IMR-90 (cell line): ENCODE measurements around the gene CDKN2D. TPM values are rescaled to one million over a fixed set of nuclear protein-coding genes. Genes with fewer than 3 reads are reported as not detected.

ENCODE experiments used
- ATAC-seq: fragments of 200-7000 bp; cut with Tn5 transposase; 2 replicates; pipeline ENCODE4 v1.9.1; 2020; ENCODE audit warnings: low read depth, mild to moderate bottlenecking, moderate library complexity
- BruUV-seq: library from RNA; stranded (reverse); fragments of 400-500 nt; replicated peaks from 2 replicates; lab custom pipeline; 2021; lab: Mats Ljungman, UMichigan
- CTCF ChIA-PET: fragments of 300-600 bp; formaldehyde crosslinking; extraction: SDS; loops from one replicate; lab custom pipeline; 2021; ENCODE audit warnings: antibody characterized with exemption; lab: Yijun Ruan, JAX
- POLR2A ChIA-PET: fragments of 300-600 bp; sonication (Branson Sonifier 250); formaldehyde crosslinking; loops from one replicate; lab custom pipeline; 2022; ENCODE audit warnings: antibody characterized with exemption; ENCODE audit not compliant: unreplicated experiment; lab: Charles Lee
- DNase-seq: peaks from one replicate; pipeline ENCODE4 v3.0.0; 2013
- H2AFZ ChIP-seq: replicated peaks from 2 replicates; pipeline ENCODE3; 2013; ENCODE audit warnings: low read length, mild to moderate bottlenecking; ENCODE audit not compliant: poor library complexity
- H2AK5ac ChIP-seq: 2 replicates; pipeline ENCODE4 v1.6.1; 2013; ENCODE audit warnings: low read depth, low read length, inconsistent platforms
- H2AK9ac ChIP-seq: replicated peaks from 2 replicates; pipeline ENCODE3; 2013; ENCODE audit warnings: mild to moderate bottlenecking, low read depth, low read length, moderate library complexity; ENCODE audit not compliant: poor library complexity
- H2BK120ac ChIP-seq: 2 replicates; pipeline ENCODE4 v1.6.1; 2013; ENCODE audit warnings: low read depth, low read length, inconsistent platforms
- H2BK15ac ChIP-seq: 3 replicates; pipeline ENCODE4 v1.6.1; 2013; ENCODE audit warnings: low read depth, low read length, inconsistent platforms
- H2BK20ac ChIP-seq: 2 replicates; pipeline ENCODE4 v1.6.1; 2013; ENCODE audit warnings: low read depth, mild to moderate bottlenecking, inconsistent platforms, low read length, moderate library complexity
- H2BK5ac ChIP-seq: 2 replicates; pipeline ENCODE4 v1.6.1; 2013; ENCODE audit warnings: mild to moderate bottlenecking, low read depth, low read length, inconsistent platforms; ENCODE audit not compliant: poor library complexity, severe bottlenecking
- H3K14ac ChIP-seq: replicated peaks from 2 replicates; pipeline ENCODE4 v1.6.1; 2013; ENCODE audit warnings: low read depth, low read length, inconsistent platforms
- H3K18ac ChIP-seq: 2 replicates; pipeline ENCODE4 v1.6.1; 2013; ENCODE audit warnings: low read depth, low read length, control low read depth
- H3K23ac ChIP-seq: 2 replicates; pipeline ENCODE4 v1.6.1; 2013; ENCODE audit warnings: low read depth, low read length, inconsistent platforms
- H3K27ac ChIP-seq: 2 replicates; pipeline ENCODE4 v1.5.1; 2013; ENCODE audit warnings: mild to moderate bottlenecking, control low read depth, low read length; ENCODE audit not compliant: insufficient read depth
- H3K27me3 ChIP-seq: 2 replicates; pipeline ENCODE4 v1.6.1; 2013; ENCODE audit warnings: low read length; ENCODE audit not compliant: control insufficient read depth, insufficient read depth
- H3K36me3 ChIP-seq: 2 replicates; pipeline ENCODE4 v1.6.1; 2013; ENCODE audit warnings: low read length, mixed read lengths; ENCODE audit not compliant: control insufficient read depth, insufficient read depth
- H3K4ac ChIP-seq: 2 replicates; pipeline ENCODE4 v1.6.1; 2013; ENCODE audit warnings: low read depth, low read length, inconsistent platforms
- H3K4me1 ChIP-seq: 2 replicates; pipeline ENCODE4 v1.6.1; 2013; ENCODE audit warnings: low read length, mixed read lengths; ENCODE audit not compliant: control insufficient read depth, insufficient read depth
- H3K4me2 ChIP-seq: 2 replicates; pipeline ENCODE4 v1.6.1; 2013; ENCODE audit warnings: low read depth, mild to moderate bottlenecking, control low read depth, low read length, moderate library complexity
- H3K4me3 ChIP-seq: 2 replicates; pipeline ENCODE4 v1.5.1; 2013; ENCODE audit warnings: low read depth, mild to moderate bottlenecking, control low read depth, low read length, moderate library complexity; ENCODE audit not compliant: insufficient read depth
- H3K56ac ChIP-seq: 2 replicates; pipeline ENCODE4 v1.6.1; 2013; ENCODE audit warnings: low read length, inconsistent platforms; ENCODE audit not compliant: insufficient read depth; ENCODE audit errors: extremely low read depth
- H3K79me1 ChIP-seq, 2 experiments: 2 replicates each; pipeline ENCODE4 v1.6.1; 2013; ENCODE audit warnings: low read length in 2 of 2, inconsistent platforms in 1 of 2, low read depth in 1 of 2
- H3K9ac ChIP-seq: 2 replicates; pipeline ENCODE4 v1.6.1; 2013; ENCODE audit warnings: low read depth, low read length, control low read depth
- H3K9me1 ChIP-seq: 2 replicates; pipeline ENCODE4 v1.6.1; 2013; ENCODE audit warnings: low read length, inconsistent platforms; ENCODE audit not compliant: insufficient read depth
- H3K9me3 ChIP-seq: 2 replicates; pipeline ENCODE4 v1.6.1; 2013; ENCODE audit warnings: low read length; ENCODE audit not compliant: control insufficient read depth, insufficient read depth
- H4K20me1 ChIP-seq: 2 replicates; pipeline ENCODE4 v1.6.1; 2013; ENCODE audit warnings: low read length, inconsistent platforms; ENCODE audit not compliant: insufficient read depth
- H4K5ac ChIP-seq: 2 replicates; pipeline ENCODE4 v1.6.1; 2013; ENCODE audit warnings: mild to moderate bottlenecking, low read depth, low read length, control low read depth
- H4K8ac ChIP-seq, 2 experiments: 2 replicates each; pipeline ENCODE4 v1.6.1; 2013; ENCODE audit warnings: low read depth in 2 of 2, low read length in 2 of 2, control low read depth in 1 of 2, inconsistent platforms in 1 of 2
- H4K91ac ChIP-seq: 2 replicates; pipeline ENCODE4 v1.6.1; 2013; ENCODE audit warnings: low read depth, low read length, inconsistent platforms; ENCODE audit not compliant: insufficient read depth
- BHLHE40 ChIP-seq: fragments of 150-350 bp; IDR thresholded peaks from 2 replicates; pipeline ENCODE4 v1.6.1; 2016; ENCODE audit warnings: mild to moderate bottlenecking, low read depth, low read length
- CEBPB ChIP-seq: IDR thresholded peaks from 2 replicates; pipeline ENCODE4 v1.6.1; 2012; ENCODE audit warnings: low read depth, low read length, improper control_type of control experiment
- CHD1 ChIP-seq: IDR thresholded peaks from 2 replicates; pipeline ENCODE4 v1.6.1; 2012; ENCODE audit warnings: low read depth, low read length, improper control_type of control experiment
- FOS ChIP-seq: fragments of 150-350 bp; IDR thresholded peaks from 2 replicates; pipeline ENCODE4 v1.6.1; 2016; ENCODE audit warnings: low read depth, low read length
- MAFK ChIP-seq: IDR thresholded peaks from 2 replicates; pipeline ENCODE4 v1.6.1; 2012; ENCODE audit warnings: low read depth, low read length, improper control_type of control experiment
- NFE2L2 ChIP-seq: fragments of 150-350 bp; IDR thresholded peaks from 2 replicates; pipeline ENCODE4 v1.6.1; 2016; ENCODE audit warnings: low read depth, mild to moderate bottlenecking, low read length
- POLR2A ChIP-seq: IDR thresholded peaks from 2 replicates; pipeline ENCODE4 v1.6.1; 2012; ENCODE audit warnings: mild to moderate bottlenecking, low read depth, low read length
- RAD21 ChIP-seq: IDR thresholded peaks from 2 replicates; pipeline ENCODE4 v1.6.1; 2012; ENCODE audit warnings: low read length, improper control_type of control experiment
- RCOR1 ChIP-seq: IDR thresholded peaks from 2 replicates; pipeline ENCODE4 v1.6.1; 2012; ENCODE audit warnings: mild to moderate bottlenecking, low read length, improper control_type of control experiment; ENCODE audit not compliant: insufficient replicate concordance
- RFX5 ChIP-seq: IDR thresholded peaks from 2 replicates; pipeline ENCODE4 v1.8.0; 2012; ENCODE audit warnings: low read depth, mild to moderate bottlenecking, low read length, moderate library complexity
- SMC3 ChIP-seq: fragments of 150-350 bp; IDR thresholded peaks from 2 replicates; pipeline ENCODE4 v1.6.1; 2016; ENCODE audit warnings: low read depth, mild to moderate bottlenecking, antibody characterized with exemption, low read length, moderate library complexity
- WGBS, 2 experiments: methylation state at CpG; one replicate each; pipeline versions ENCODE4 v1.1.5 to v1.1.7; 2013; ENCODE audit warnings: missing lambda C conversion rate in 2 of 2; ENCODE audit not compliant: insufficient read length in 1 of 2; ENCODE audit errors: extremely low coverage in 2 of 2; 5-methylcytosine and 5-hydroxymethylcytosine counted together
- dilution Hi-C: fragments of 300-500 bp; cut with HindIII; formaldehyde crosslinking; loops from one replicate; pipeline ENCODE4 v1.14.3; 2018; ENCODE audit warnings: low sequenced_read_pairs; ENCODE audit not compliant: unreplicated experiment
- in situ Hi-C: fragments of 300-500 bp; cut with MboI; formaldehyde crosslinking; loops from 3 replicates; pipeline ENCODE4 v1.14.3; 2019; ENCODE audit warnings: low sequenced_read_pairs, inconsistent platforms, mixed read lengths
- intact Hi-C: fragments of 100-400 bp; cut with micrococcal nuclease; formaldehyde crosslinking; loops from 2 replicates; pipeline ENCODE4 v1.10.0; 2022
- polyA plus RNA-seq, 3 experiments: library from polyadenylated mRNA; depleted of rRNA; stranded (reverse); fragments of >200 nt; gene quantifications; 2 replicates each; pipeline ENCODE4 v1.2.3, GENCODE V29; 2012; ENCODE audit warnings: low replicate concordance in 1 of 3
- total RNA-seq: library from RNA; depleted of rRNA; stranded (reverse); fragments of >200 nt; gene quantifications from 2 replicates; pipeline ENCODE4 v1.2.3, GENCODE V29; 2012
- TF ChIP-seq, protein P1 (sequence below): conservative IDR thresholded peaks from 2 replicates; pipeline ENCODE4 v1.5.1; 2012; ENCODE audit warnings: mild to moderate bottlenecking, low read depth, low read length, improper control_type of control experiment
- TF ChIP-seq, protein P2 (sequence below): fragments of 150-350 bp; IDR thresholded peaks from 2 replicates; pipeline ENCODE4 v1.6.1; 2016; ENCODE audit warnings: low read depth, mild to moderate bottlenecking, low read length, moderate library complexity, borderline replicate concordance
- TF ChIP-seq, protein P3 (sequence below): fragments of 150-350 bp; IDR thresholded peaks from 2 replicates; pipeline ENCODE4 v1.6.1; 2017; ENCODE audit warnings: mild to moderate bottlenecking, antibody characterized with exemption, low read length, low read depth

The CDKN2D gene
- total and polyA plus RNA-seq, 2 of the 4 experiments (the other 2 are of a cell fraction) = 3.6 to 8.5 TPM

DNA sequence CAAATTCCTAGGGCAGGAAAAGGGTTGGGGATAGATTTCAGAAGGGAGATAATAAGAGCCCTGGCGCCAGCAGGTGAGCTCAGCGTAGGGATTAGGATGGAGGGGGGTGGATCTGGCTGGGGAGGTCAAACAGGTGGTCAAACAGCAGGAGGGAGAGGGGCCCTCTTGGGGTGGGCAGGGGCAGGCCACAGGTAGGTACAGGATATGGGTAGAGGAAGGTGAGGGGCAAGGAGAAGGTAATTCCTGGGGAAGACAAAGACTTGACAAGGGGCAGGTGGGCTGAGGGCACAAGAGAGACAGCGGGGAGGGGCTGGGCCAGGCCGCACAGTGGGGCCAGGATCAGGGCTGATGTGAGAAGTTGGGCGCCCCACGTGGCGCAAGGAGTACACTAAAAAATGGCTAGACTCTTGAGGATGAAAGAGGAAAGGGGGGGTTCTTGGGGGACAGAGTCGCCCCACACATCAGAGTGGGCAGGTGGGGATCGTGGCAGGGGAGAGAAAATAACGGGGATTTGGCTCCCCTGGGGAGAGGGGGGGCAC is 3.7 kb downstream of the CDKN2D start (continued):
- no peak for TF ChIP-seq NFE2L2

DNA sequence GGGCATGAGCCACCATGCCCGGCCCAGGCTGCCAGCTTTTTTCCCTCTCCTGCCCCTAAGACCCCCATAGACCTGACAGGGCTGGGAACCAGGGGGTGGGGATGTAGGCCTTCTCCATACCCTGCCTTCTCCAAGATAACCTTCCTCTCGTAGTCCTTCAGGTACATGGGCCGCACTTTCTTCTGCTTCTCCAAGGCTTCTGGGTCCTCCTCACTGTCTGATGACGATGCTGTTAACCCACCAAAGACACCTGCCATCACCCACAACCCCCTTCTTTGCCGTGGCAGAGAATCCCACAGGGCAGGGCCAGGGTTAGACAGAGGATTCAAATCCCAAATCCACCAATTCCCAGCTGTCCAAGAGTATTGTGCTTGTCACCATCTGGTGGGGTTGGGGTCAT is 6.2 kb downstream of the CDKN2D start:
- Histone ChIP-seq H3K18ac (no peak overlapping the region), H3K79me1 (peaks cover 20 to 41% of the 10 kb centered on the region in 2 experiments), H3K9me1 (0 out of 2 replicates have a peak, but pooled peaks cover 4% of the 10 kb centered on the region), H3K14ac (no peak overlapping the region), H3K9me3 (no peaks in the 10 kb centered on the region), H2BK5ac (no peak overlapping the region), H4K91ac (no peak overlapping the region), H2AFZ (no peak overlapping the region), H2BK20ac (no peak overlapping the region), H4K20me1 (no peaks in the 10 kb centered on the region), H2AK5ac (no peak overlapping the region), H3K4me1 (peaks cover 2% of the 10 kb centered on the region), H4K8ac (no peak overlapping the region), H3K27ac (no peak overlapping the region), H3K36me3 (peaks cover 28% of the 10 kb centered on the region), H2AK9ac (no peak overlapping the region), H3K56ac (no peak overlapping the region), H3K4me3 (no peak overlapping the region), H3K4ac (no peak overlapping the region), H3K4me2 (no peak overlapping the region), H3K23ac (no peak overlapping the region), H3K9ac (no peak overlapping the region), H2BK120ac (no peak overlapping the region), H3K27me3 (no peaks in the 10 kb centered on the region), H2BK15ac (no peak overlapping the region), H4K5ac (no peak overlapping the region)
- ATAC-seq (no peak), DNase-seq (no peak)
- in situ Hi-C loops = no loop called here
- BruUV-seq = no TSS peak
- POLR2A ChIA-PET = no interaction called here
- 90% methylated on average over 2 of the region's 5 CpGs; no CpG with 5 or more reads in 1 of the 2 experiments for WGBS, 2 experiments
- CTCF ChIA-PET = no interaction called here
- intact Hi-C loops = no loop called here
- dilution Hi-C loops = no loop called here
- TF ChIP-seq RFX5 = no peak
- TF ChIP-seq, protein P1, sequence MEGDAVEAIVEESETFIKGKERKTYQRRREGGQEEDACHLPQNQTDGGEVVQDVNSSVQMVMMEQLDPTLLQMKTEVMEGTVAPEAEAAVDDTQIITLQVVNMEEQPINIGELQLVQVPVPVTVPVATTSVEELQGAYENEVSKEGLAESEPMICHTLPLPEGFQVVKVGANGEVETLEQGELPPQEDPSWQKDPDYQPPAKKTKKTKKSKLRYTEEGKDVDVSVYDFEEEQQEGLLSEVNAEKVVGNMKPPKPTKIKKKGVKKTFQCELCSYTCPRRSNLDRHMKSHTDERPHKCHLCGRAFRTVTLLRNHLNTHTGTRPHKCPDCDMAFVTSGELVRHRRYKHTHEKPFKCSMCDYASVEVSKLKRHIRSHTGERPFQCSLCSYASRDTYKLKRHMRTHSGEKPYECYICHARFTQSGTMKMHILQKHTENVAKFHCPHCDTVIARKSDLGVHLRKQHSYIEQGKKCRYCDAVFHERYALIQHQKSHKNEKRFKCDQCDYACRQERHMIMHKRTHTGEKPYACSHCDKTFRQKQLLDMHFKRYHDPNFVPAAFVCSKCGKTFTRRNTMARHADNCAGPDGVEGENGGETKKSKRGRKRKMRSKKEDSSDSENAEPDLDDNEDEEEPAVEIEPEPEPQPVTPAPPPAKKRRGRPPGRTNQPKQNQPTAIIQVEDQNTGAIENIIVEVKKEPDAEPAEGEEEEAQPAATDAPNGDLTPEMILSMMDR = no peak
- no peak for TF ChIP-seq MAFK
- no peak for TF ChIP-seq FOS
- no peak for TF ChIP-seq POLR2A
- no peak for TF ChIP-seq NFE2L2
- TF ChIP-seq, protein P2, sequence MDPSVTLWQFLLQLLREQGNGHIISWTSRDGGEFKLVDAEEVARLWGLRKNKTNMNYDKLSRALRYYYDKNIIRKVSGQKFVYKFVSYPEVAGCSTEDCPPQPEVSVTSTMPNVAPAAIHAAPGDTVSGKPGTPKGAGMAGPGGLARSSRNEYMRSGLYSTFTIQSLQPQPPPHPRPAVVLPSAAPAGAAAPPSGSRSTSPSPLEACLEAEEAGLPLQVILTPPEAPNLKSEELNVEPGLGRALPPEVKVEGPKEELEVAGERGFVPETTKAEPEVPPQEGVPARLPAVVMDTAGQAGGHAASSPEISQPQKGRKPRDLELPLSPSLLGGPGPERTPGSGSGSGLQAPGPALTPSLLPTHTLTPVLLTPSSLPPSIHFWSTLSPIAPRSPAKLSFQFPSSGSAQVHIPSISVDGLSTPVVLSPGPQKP = no peak
- TF ChIP-seq RAD21 = no peak
- no peak for TF ChIP-seq SMC3
- no peak for TF ChIP-seq BHLHE40
- no peak for TF ChIP-seq RCOR1
- TF ChIP-seq CEBPB = no peak
- no peak for TF ChIP-seq CHD1
- TF ChIP-seq, protein P3, sequence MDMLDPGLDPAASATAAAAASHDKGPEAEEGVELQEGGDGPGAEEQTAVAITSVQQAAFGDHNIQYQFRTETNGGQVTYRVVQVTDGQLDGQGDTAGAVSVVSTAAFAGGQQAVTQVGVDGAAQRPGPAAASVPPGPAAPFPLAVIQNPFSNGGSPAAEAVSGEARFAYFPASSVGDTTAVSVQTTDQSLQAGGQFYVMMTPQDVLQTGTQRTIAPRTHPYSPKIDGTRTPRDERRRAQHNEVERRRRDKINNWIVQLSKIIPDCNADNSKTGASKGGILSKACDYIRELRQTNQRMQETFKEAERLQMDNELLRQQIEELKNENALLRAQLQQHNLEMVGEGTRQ = no peak
